ENCODE data around the gene MPP4.

The MPP4 gene

DNA sequence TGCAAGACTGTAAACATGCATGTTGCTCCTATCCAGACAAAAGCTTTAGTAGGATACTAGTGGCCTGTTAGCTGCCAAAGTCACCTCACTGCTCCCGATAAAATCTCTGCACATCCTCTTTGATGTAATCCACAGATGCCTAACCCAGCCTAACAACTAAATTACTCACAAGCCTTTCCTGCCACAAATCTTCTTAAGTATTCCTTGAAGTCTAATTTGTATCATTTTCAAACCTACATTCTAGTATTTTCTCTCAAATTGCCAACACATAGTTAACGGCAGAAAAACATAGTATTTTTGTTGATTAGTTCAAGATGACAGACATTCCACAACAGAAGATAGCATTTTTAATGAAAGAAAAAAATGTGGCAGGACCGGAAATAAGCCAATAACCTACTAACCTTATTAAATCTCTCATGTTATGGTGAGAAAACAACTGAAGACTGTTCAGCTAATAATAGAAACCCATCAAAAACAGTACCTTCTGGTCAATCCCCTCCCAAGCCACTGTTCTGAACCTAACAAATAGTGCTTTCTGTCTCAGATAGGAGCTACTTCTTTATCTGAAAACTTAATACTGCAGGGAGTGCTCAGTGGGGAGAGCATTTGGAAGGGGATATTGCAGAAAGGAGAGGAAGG is at the start of gene MPP4:
Gene MPP4, minus strand, starts transcription at position 57 of the 639 bp plus-strand sequence. CDS start 4,690 bp downstream, outside the sequence.
- DNase-seq (ENCODE audit: low spot score), result no peak

- DNase-seq (ENCODE audit: low spot score), result no peak
Observed at GRCh38 chr2:201746551-201746950, 48.1 kb upstream of the MPP4 start.

DNA sequence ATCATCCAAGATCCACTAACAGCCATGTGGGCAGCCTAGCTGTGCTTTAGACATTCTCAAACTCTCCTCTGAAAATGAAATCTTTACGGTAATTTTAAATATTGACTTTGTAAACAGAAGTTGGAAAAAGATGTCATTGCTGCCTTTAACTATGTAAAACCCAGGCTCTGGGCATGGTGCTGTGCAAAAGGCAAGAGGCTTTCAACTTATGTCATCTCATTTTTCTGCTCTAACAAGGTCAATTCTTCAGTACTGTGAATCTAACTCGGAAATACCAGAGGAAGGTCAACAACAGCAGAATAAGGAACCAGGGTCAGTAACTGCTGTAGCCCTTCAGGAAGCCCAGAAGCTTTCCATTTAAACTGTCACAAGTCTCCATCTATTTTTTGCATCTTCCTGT is 37.0 kb upstream of the MPP4 start:
- DNase-seq (ENCODE audit: low spot score), result no peak

DNA sequence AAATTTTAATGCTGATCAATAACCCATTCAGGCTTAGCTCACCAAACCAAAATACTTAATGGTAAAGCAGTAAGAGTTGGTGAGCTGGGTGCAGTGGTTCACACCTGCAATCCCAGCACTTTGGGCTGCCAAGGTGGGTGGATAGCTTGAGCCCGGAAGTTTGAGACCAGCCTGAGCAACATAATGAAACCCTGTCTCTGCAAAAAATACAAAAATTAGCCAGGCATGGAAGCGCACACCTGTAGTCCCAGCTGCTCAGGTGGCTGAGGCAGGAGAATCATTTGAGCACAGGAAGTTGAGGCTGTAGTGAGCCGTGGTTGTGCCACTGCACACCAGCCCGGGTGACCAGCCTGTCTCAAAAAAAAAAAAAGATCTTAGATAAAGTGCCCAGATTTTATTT is 35.7 kb upstream of the MPP4 start:
- no peak for DNase-seq (ENCODE audit: low spot score)

DNA sequence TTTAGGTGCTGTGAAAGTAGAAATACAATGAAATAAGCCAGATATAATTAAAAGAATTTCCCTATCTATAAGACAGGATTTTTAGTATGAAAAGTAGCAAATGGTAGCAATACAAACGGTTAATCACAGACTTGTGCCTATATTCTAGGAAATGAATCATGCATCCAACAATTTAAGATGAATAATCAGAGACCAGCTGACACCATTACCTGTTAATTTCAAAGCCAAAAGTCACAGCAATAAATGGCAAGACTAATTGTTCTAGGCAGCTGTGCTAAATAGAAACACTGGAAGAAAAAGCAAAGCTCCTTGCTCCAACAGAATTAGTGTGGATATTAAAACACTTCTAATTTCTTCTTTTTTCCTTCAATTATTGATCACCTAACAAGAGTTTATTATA is 35.1 kb upstream of the MPP4 start:
- DNase-seq (ENCODE audit: low spot score), result no peak

- no peak for DNase-seq (ENCODE audit: low spot score)
Observed at GRCh38 chr2:201730651-201731285, 32.3 kb upstream of the MPP4 start.

GRCh38 chr2:201715459-201715858 is 17.0 kb upstream of the MPP4 start:
- DNase-seq (ENCODE audit: low spot score), result no peak

DNA sequence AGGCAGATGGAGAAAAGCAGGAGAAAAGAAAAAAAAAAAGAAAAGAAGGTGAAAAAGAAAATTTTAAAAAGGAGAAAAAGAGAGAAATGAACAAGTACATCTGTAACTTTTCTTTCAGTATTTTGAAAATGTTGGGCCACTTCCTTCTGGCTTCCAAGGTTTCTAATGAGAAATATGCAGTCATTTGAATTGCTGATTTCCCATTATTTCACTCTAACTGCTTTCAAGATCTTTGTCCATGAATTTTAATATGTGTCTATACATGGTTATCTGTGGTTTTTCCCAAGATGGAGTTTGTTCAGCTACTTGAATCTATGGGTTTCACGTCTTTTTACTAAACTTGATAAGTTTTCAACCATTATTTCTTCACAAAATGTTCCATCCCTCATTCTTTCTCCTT is 14.3 kb upstream of the MPP4 start:
- DNase-seq (ENCODE audit: low spot score), result no peak

DNA sequence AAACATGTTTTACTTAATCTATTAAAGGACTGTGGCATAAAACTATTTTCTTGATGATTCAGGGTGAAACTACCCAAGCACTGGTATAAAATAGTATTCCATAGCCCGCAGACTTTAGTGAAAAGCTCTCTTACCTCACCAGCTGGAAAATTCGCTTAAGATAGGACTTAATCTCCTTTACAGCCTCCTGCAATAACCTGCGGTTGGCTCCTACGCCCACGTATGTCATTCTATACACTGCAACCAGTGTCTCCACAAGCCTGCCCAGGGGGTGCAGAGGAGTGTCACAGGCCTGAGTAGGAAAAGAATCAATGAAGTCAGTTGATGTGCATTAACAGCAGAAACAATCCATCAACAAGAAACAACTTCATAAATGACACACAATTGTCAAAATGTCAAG is 11.3 kb upstream of the MPP4 start:
- DNase-seq (ENCODE audit: low spot score), result no peak

DNA sequence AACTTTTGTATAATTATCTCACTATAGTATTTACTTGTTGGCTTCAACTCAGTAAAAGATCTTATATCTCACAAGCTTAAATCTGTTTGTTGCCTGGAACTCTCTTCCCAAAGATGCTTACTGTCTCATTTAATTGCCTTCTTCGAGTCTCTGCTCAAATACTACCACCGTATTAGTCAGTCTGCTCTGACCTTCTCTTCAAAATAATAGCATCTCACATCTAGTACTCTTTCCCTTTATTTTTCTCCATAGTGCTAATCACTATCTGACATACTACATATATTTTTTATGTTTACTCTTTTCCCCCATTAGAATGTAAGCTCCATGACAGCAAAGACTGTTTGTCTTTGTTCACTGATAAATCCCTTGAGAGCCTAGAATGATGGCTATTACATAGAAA is 10.6 kb upstream of the MPP4 start:
- DNase-seq (ENCODE audit: low spot score), result no peak

DNA sequence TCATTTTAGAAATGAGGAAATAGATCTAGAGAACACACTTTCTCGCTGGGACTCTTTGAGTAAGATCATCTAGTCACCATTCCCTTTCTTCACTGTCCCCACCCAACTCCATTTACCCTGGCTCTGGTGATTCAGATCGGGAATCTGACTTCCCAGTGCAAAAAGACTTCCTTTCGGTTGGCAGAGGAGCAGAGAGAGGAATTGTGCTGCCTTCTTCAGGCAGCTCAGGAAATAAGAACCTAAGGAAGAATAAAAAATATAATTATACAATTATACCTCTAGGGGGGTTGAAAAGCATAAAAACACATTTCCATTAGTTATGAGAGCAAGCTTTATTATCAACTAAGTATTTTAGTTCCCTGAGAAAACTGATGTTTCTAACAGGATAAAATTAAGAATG is 9.3 kb upstream of the MPP4 start:
- no peak for DNase-seq (ENCODE audit: low spot score)

DNA sequence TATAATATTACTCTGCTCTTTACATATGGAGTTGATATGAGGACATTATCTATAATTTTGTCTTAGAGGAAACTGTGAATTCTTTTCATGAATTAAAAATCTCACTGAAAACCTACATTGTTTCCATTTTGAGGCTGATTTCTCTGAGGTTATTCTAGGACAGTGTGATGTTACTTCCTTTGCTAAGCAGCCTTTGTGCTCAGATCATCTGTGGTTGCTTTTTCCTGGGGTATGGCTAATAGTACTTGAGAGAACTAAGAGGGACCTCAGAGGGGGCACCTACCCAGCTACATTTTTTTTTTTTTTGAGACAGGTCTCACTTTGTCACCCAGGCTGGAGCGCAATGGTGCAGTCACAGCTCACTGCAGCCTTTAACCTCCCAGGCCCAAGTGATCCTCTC is 8.7 kb upstream of the MPP4 start:
- DNase-seq (ENCODE audit: low spot score), result no peak

- no peak for DNase-seq (ENCODE audit: low spot score)
Observed at GRCh38 chr2:201704536-201704935, 6.1 kb upstream of the MPP4 start.

- no peak for DNase-seq (ENCODE audit: low spot score)
Observed at GRCh38 chr2:201701646-201702045, 3.2 kb upstream of the MPP4 start.

GRCh38 chr2:201699416-201699815 is 972 bp upstream of the MPP4 start:
- DNase-seq (ENCODE audit: low spot score), result no peak

DNA sequence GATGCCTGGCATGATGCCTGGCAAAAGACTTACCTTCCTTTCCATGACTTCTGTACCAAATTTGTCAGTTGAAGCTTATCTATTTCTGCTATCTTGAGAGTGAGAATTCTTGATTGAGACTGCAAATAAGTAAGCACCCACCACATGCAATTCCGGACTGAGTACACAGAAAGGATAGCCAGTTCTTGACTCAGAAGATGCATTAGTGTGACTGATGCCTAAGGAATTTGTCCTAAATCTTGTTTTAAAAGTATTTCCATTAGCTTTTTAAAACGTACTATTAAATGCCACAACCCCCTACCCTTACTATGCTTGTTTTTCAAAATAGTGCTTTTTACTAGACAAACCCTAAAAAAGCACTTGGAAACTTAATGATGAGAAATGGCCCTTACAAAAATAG is 545 bp downstream of the MPP4 start:
- no peak for DNase-seq (ENCODE audit: low spot score)

GRCh38 chr2:201696151-201696659 is 2.2 kb downstream of the MPP4 start:
- no peak for DNase-seq (ENCODE audit: low spot score)

GRCh38 chr2:201685156-201685555 is 13.3 kb downstream of the MPP4 start:
- no peak for DNase-seq (ENCODE audit: low spot score)

- peak; percentile 6 for DNase-seq (ENCODE audit: low spot score)
Observed at GRCh38 chr2:201680743-201681142, 17.7 kb downstream of the MPP4 start.

DNA sequence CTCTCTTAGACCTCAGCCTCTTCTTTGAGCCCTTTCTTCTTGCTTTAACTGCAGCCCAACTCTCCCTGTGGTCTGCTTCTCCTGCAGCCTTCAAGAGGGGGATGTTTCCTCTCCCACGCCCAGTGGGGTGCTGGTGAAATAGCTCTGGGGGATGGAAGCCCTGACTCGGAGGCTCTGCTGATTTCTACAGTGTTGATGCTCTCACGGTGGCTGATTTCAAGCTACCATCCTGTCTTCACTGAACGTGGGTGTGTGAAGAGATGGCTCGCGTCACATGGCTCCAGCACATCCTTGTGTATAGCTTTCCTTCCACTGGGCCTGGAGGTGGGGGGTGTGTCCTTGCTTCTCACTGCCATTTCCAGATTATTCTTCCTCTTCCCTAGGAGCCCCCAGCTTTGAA is 20.0 kb downstream of the MPP4 start:
- DNase-seq (ENCODE audit: low spot score), result no peak

DNA sequence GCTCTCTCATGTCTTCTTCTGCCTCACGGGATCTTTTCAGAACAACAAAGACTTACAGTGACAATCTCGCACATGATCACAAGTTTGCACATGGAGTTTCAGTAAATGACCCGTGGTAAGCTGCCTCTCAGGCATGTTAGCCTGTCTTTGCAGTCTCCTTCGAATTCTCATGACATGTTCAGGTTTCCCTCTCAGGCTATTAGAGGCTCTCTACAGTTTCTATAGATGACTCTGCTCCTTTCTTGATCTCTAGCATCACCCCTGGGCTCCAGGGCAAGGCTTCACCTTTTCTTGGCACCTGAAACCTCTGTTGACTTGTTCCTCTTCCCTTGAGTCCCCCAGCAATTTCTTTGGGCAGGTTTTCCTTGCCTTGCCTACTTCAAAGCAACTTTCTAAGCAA is 23.0 kb downstream of the MPP4 start:
- no peak for DNase-seq (ENCODE audit: low spot score)

GRCh38 chr2:201674794-201675193 is 23.6 kb downstream of the MPP4 start:
- DNase-seq (ENCODE audit: low spot score), result no peak

DNA sequence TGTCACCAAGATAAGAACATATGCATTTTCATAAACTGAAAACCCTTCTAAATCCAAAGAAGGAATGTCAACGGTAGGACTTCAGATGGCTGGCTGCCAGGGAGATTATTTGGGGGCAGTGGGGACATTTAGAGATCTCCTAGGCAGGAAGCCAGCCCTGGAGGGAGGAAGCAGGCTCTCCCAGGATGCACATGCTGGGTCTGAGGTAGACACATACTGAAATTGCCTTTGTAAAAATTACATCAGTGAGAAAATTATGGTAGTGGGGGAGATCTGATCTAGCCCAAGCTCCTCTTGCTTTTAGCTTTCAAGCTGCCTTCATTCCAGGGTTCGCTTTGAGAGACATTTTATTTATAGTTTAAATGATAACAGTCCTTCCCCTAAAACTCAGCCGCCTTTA is 24.1 kb downstream of the MPP4 start:
- DNase-seq (ENCODE audit: low spot score), result no peak

DNA sequence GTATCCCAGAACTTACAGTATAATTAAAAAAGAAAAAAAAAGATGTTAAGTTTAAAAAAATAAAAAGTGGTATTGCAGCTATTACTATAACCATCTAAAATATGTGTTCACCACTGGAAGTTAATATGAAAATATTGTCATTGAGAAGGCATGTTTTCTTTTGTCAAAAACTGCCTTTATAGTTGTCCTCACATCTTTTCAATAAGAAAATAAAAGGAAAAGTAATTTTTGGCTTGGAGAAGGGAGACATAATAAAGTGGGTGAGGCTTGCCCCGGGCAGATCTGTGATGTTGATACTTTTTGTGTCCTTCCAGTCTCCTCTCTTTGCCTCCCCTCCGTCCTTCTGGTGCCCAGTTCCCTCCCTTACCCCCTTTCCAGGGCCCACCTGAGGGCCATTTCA is 24.9 kb downstream of the MPP4 start:
- DNase-seq (ENCODE audit: low spot score), result no peak
